GM19023 (cell line): ENCODE results near the gene TTC39C.

Experiments
- ATAC-seq: cut with Tn5 transposase; IDR thresholded peaks from one replicate; pipeline ENCODE4 v1.9.1; 2021; ENCODE audit warnings: mild to moderate bottlenecking, moderate library complexity; ENCODE audit not compliant: unreplicated experiment

TTC39C gene

GRCh38 chr18:24014062-24014985 is at the start of gene TTC39C:
Gene TTC39C, plus strand, starts transcription at chr18:24014754. Its CDS starts 118 bp downstream, at chr18:24014872.
- ATAC-seq = peak; percentile 46

GRCh38 chr18:23966909-23967308 is 47.6 kb upstream of the TTC39C start:
- no peak for ATAC-seq

GRCh38 chr18:23967321-23968089 is 47.0 kb upstream of the TTC39C start:
- peak; percentile 49 for ATAC-seq

- no peak for ATAC-seq
Measured at GRCh38 chr18:23968638-23969604, 45.6 kb upstream of the TTC39C start.

- no peak for ATAC-seq
Measured at GRCh38 chr18:23969664-23970063, 44.9 kb upstream of the TTC39C start.

- no peak for ATAC-seq
Measured at GRCh38 chr18:23970161-23971096, 44.1 kb upstream of the TTC39C start.

- no peak for ATAC-seq
Measured at GRCh38 chr18:23971097-23971440, 43.5 kb upstream of the TTC39C start.

GRCh38 chr18:23971666-23972230 is 42.8 kb upstream of the TTC39C start:
- no peak for ATAC-seq

GRCh38 chr18:23972453-23972852 is 42.1 kb upstream of the TTC39C start:
- ATAC-seq = no peak

GRCh38 chr18:23977103-23977502 is 37.5 kb upstream of the TTC39C start:
- no peak for ATAC-seq

GRCh38 chr18:23977719-23978483 is 36.7 kb upstream of the TTC39C start:
- ATAC-seq = no peak

GRCh38 chr18:23981369-23981980 is 33.1 kb upstream of the TTC39C start:
- ATAC-seq = peak; percentile 88

- ATAC-seq = no peak
Measured at GRCh38 chr18:23982155-23983079, 32.1 kb upstream of the TTC39C start.

GRCh38 chr18:23983112-23983511 is 31.4 kb upstream of the TTC39C start:
- no peak for ATAC-seq

- no peak for ATAC-seq
Measured at GRCh38 chr18:23986600-23987359, 27.8 kb upstream of the TTC39C start.
